HG02588 (cell line): ENCODE data around the gene SPATA19.
"Not testable (repeated sequence)": the region's sequence is repeated elsewhere in the genome, so short reads cannot be mapped to it uniquely, and the experiment has no call there.

ENCODE experiments used
- ATAC-seq: cut with Tn5 transposase; IDR thresholded peaks from one replicate; pipeline ENCODE4 v1.9.1; 2021; ENCODE audit warnings: mild to moderate bottlenecking, moderate library complexity; ENCODE audit not compliant: unreplicated experiment

The SPATA19 gene, protein sequence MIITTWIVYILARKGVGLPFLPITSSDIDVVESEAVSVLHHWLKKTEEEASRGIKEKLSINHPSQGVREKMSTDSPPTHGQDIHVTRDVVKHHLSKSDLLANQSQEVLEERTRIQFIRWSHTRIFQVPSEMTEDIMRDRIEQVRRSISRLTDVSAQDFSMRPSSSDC

DNA sequence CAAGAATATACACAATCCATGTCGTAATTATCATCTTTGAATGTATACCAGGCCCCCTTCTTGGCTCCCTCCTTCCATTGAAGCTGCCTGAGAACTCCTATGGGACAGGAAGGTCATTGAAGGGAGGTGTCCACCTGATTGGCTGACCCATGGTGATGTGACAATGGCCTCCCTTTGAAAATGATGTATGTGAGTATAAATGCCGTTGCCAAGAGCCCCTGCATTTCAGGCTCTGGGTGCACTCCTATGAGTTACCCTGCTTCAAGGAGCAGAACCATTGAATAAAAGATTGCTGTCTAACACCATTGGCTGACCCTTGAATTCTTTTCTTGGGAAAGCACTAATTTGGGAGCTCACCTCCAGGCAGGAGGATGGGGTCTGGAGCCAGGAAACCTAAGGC lies at the start of gene SPATA19:
TSS of gene SPATA19 (minus strand) at position 101 of the 400 bp plus-strand sequence. CDS start at position 34, 67 bp downstream.
- no peak for ATAC-seq

DNA sequence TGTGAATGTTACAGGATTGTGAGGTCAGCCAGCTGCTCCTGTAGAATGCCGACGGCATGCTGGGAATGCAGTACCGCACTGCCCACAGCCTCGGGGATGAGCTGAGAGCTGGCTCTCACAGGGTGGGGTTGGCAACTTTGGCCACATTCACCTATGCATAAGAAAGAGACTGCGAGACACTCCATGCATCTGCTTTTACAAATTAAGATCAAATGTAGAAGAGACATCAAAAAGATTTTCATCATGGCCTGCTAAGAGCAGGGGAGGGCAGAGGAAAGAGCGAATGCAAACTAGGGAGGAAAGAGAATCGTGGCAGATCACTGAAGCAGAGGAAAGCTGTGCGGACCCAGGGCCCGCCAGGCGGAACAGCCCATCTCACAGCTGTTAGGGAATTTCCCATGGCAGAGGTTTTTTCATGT lies 49.8 kb upstream of the SPATA19 start:
- ATAC-seq, result peak; percentile 65

DNA sequence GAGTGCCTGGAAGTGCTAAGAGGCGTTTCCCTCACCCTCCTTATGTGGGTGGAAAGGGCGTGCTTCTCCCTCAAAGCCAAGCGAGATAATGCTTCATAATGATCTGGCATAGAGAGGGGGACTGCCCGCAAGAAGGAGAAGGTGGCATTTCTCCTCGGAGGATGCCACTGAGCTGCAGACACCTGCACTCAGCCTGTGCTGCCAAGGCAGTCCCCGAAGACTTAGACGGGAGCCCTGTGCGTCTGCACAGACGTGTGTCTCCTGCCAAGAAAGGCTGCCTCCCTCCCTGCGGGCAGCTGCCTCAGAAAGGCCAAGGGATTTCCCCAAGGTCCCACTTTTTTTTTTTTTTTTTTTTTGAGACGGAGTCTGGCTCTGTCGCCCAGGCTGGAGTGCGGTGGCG lies 48.1 kb upstream of the SPATA19 start:
- no peak for ATAC-seq

DNA sequence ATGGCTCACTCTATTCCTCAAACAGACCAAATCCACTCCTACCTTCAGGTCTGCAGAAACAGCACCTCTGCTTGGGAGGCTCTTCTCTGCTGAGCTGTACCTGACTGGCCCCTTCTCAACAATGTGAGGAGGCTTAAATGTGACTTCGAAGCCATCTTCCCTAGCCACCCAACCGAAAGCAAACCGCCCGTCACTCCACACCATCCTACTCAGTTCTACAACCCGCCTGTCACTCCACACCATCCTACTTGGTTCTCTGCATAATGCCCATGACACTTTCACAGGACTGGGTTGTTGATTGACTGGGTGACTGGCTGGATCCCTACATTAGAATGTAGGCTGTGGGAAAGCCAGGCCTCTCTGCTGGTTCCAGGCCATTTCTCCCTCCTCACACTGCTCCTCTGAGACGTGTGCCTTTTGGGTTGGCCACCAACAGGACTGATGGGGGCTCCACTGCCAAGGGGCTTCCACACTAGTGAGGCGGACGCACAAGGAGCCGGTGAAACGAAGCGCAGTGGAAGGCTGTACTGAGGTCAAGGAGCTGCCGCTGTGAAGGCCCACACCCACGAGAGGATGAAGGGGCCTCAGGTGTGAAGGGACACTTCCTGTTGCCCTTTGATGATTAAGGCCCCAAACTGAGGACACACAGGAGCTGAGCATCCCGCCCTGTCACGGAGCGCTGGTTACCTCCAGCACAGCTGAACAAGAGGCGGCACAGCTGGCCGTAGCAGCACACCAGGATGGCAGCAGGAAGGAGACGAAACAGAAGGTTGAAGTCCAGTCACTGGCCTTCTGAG lies 47.5 kb upstream of the SPATA19 start:
- no peak for ATAC-seq

DNA sequence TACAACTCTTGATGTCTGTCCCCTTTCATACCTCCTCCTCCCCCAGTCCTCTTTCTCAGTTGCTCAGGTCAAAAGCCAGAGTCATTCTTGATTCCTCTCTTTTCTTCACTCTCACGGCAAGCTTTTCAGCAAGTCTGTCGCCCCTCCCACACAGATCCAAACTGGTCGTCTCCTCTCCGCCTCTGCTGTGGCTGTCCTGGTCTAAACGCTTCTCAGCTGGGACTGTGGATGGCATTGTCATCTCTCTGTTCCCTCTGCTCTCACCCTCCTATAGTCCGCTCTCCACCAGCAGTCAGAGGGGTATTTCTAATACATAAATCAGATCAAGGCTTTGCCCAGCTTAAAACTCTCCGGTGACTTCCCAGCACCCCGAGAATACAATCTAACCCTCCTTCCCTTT lies 46.8 kb upstream of the SPATA19 start:
- no peak for ATAC-seq

DNA sequence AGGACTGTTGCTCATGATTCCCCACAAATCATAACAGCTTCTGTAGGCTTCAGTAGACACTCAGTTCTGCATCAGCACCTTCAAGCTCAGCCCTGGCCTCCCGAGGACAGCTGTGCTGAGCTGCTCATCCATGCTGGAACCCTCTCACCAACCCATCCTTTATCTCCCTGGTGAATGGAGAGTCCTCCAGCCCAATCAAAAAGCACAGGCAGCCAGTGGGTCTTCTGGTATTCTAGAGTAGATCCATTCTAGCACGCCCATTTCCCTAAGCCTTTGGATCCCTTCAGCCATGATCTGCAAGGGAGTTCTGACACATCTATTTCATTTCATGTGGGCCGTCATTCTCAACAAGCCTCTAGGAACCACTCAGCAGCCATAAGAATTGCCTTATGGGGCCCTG lies 44.6 kb upstream of the SPATA19 start:
- ATAC-seq, result no peak

DNA sequence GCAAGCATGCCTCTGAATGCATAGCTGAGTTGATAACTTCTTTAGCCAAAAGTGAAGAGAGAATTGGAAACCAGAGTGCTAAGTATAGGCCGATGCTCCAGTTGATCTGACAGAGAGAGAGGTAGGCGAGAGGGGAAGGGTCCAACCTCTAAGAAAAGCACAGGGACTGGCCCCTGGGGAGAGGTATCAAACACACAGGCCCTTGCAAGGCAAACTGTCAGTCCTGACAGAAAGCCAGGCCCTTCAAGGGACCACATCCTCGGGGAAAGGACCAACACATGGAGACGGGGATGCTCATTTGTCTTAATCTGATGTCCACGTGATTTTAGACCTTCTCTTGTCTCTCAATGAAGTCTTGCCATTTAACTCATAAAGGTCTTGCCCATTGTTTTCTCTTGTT lies 43.9 kb upstream of the SPATA19 start:
- no peak for ATAC-seq

DNA sequence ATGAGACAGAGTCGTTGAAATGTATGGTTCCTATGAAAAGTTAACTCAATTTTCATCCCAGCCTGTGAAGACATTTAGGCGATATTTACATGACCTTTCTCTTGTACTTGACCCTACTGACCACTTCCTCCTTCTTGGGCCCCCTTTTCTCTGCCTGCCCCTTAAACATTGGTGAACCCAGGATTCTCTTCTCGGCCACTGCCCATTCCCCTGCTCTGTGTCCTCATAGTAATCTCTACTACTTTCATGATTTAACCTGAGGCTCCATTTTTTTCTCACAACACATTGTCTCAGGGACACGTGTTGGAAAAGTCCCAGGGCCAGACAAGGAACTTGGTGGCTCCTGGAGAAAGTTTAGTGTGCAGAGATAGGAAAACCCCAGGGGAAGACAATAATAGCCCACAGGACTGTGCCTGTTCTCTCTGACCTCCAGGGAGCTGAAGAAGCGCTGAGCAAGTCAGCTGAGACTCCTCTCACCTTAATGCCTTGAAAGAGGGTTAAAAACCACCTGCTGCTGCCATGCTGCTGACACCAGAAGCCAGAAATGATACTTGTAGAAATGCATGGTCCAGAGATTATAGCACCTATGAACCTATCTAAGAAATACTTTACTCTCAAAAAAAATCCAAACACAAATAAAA lies 42.5 kb upstream of the SPATA19 start:
- ATAC-seq, result no peak

DNA sequence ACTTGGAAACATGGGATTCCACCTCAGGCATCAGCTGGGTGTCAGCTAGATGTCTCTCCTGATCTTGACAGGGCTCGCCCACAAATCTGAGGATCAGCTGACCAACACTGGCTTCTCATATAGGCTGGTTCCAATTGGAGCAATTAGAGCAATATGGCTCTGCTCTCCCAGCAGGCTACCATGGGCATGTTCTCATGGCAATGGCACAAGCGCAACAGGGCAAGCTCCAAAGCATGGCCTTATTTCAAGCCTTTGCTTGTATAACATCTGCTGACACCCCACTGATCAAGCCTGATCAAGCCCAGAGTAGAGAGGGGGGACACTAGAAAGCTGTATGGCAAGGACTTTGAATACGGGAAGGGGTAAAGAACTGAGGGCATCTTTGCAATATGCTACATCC lies 40.7 kb upstream of the SPATA19 start:
- ATAC-seq, result no peak

DNA sequence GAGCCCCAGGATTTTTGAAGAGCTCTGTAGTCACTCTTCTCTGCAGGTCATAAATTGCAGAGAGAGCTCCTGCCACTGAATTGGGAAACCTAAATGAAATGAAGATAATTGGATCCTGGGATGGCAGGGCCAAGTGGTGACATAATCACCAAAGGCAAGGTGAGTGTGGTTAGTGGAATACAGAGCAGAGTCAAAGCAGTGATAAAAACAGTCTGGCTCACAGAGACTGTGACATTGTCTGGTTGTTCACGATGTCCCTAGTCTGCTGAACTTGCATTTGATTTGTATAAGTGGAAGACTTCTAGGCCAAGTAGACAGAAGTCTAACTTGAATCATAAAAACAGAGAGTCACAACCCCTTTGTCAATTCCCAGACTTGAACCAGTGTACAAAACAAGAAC lies 26.8 kb upstream of the SPATA19 start:
- no peak for ATAC-seq

DNA sequence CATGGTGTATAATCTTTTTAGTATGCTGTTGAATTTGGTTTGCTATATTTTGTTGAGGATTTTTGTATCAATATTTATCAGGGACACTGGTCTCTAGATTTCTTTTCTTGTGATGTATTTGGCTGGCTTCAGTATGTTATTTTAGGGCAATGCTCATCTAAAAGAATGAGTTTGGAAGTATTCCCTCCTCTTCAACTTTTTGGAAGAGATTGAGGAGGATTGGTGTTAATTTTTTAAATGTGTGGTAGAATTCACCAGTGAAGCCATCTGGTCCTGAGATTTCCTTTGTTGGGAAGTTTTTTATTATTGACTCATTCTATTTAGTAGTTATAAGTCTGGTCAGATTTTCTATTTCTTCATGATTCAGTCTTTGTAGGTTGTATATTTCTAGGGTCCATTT lies 22.1 kb upstream of the SPATA19 start:
- ATAC-seq, result no peak

DNA sequence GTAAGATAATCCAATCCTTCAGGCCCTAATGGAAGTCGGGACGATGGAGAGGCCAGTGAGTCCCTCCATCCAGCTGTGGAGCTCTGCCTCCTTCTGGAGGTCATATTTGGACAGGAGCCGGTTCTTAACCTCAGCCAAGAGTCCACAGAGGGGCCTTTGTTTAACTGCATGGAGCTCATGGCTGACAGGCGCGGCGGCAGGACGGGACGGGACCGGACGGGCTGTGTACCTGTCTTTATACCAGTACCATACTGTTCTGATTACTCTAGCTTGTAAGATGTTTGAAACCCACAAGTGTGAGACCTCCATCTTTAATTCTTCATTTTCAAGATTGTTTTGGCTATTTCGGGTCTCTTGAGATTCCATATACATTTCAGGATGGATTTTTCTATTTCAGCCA lies 20.2 kb upstream of the SPATA19 start:
- no peak for ATAC-seq

DNA sequence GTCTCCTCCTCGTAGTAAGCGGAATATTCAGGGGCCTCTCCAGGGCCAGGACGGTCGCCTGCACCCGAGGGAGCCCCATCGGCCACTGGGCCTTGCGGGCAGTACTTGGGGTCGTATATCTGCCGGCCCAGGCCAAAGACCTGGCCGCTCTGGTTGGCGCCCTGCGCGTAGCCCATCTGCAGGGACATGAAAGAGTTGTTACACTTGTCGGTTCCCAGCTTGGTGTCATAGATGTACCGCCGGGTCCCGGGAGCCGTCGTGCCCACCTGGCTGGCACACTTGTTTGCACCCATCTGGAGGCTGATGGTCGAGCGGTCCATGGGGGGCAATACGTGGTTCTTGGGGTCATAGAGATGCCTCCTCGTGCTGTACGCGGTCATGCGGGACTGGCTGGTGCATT lies 19.4 kb upstream of the SPATA19 start:
- ATAC-seq, result no peak

DNA sequence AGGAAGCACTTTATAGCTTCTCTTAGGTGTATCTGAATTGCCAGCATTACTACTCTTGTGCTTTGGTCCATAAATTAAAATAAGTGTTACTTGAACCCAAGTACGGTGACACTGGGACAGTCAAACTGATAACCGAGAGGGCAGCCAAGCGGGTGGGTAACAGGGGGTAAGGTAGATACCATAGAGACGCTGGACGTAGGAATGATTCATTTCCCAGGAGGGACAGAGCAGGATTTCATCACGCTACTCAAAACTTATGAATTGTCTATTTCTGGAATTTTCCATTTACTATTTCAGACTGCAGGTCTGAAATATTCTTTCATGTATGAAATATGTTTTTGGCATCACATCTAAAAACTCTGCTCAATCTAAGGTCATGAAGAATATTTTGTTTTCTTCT lies 14.8 kb upstream of the SPATA19 start:
- no peak for ATAC-seq

DNA sequence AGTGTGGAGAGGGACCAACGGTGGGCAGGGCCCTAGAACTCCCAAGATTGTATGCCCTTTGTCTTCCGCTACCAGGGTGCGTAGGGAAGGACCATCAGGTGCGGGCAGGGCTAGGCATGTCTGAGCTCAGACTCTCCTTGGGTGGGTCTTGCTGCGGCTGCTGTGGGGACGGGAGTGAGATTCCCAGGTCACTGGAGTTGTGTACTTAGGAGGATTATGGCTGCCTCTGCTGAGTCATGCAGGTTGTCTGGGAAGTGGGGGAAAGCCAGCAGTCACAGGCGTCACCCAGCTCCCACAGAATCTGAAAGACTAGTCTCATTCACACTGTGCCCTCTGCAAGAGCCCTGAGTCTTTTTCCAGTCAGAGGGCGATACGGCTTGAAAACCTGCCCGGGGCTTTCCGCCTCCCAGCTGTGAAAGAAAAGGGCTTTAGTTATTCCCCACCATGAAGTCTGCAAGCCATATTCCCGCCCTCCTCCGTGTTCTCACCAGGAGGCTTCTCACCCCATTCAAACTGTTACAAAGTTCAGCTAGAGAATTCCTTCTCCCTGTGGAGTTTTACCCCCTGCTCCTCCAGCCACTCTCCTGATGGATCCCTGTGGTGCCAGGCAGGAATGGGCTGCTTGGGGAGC lies 9.1 kb upstream of the SPATA19 start:
- ATAC-seq, result not testable (repeated sequence)

DNA sequence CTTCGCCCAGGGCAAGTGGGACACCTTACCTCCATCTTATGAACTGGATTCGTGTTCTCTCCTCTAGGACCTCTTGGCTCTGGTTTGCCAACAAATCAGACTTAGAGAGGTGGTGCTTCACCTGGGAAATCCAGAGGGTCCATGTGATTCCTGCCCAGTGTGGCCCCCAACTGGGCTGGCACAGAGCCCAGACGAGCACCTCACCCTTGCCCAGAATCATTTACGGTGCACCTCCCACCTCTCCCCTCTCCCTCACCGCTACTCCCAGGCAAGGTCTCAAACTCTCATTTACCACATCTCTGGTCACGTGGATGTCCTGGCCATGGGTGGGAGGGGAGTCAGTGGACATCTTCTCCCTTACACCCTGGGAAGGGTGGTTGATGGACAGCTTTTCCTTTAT lies 1.1 kb downstream of the SPATA19 start:
- no peak for ATAC-seq

DNA sequence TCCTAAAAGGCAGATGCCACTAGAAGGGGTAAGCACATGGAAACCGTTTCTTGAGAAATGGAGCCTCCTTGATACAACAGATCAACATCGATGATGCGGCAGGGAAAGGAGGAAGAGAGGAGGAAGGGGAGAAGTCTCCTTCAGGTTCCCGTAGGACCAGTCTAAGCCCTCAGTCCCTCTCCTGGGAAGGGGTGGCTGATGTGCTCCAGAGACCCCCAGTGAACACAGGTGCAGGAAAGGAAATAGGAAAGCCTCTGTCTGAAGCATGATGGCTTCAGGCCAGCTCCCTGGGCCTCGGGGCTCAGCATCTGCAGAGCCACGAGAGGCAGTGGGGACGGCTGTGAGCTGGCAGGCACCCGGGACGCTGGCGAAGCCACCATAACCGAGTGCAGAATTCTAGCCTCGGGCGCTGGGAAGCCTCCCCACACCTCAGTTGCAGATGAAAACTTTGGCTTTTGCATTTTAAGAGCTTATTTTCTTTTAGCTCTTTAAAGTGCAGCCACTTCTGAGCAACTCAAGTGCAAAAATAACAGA lies 1.8 kb downstream of the SPATA19 start:
- ATAC-seq, result no peak

DNA sequence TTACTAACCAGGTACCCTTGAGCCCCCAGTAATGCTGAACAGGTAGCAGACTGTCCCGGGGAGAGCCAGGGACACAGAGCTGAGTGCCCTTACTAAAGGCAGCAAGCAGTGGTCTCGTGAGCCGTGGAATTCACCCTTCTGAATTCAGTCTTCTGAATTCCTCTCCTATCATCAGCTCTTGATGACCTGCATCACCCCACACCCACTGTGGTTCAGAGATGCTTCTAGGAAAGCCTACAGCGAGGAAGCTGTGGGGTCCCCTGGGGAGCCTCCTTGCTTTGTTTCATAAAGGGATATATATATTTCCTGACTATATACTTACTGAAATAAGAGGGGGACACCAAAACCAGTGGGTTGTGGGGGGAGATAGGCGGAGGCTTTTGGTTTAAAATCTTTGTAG lies 2.6 kb downstream of the SPATA19 start:
- no peak for ATAC-seq

DNA sequence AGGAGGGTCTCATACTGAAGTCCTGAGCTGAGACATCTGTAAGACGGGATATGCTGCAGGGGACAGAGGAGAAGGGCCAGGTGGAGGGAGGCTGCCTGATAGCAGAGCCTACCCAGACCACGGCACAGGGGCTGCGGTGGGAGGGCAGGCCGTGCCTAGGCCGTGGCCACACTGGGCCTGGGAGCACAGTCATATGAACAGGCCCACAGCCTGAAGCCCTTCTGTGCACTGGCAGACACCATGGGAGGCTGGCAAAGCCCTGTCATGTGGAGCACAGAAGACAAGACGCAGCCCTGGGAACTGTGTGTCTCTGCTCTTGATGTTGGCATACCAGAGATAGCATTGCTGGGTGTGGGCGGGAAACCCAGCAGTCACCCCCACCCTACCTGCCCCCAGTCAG lies 3.3 kb downstream of the SPATA19 start:
- ATAC-seq, result no peak

DNA sequence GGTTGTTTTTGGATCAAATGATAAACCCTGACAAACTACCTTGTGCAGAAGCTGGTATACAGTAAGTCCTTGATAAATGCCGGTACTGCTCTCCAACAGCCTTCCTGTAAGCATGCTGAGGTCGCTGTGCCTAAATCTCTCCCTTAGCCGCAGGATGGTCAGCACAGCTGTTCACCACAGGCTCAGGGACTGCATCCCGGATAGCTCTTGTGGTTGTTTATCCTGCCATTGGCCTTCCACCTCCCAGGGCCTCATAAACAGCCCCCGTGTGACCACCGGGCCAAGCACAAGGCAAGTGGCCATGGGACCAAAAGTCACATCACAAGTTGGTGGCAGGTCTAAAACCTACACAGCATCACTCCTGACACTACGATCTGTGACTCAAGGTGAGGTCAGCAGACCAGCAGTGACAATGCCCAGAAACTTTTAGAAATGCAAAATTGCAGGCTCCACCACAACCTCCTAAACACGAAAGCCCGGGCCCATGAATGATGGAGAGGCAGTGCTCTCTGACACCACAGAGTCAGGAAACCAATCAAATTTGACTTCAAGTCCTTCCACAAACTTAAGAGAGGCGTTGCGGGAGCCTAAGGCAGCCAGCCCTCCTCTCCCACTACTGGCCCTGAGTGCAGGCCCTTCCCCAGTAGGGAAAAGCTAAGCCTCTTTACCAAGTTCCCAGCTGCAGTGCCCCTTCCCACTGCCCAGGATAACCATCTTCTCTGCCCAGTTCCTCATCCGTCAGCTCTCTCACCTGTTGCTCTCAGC lies 3.9 kb downstream of the SPATA19 start:
- no peak for ATAC-seq

DNA sequence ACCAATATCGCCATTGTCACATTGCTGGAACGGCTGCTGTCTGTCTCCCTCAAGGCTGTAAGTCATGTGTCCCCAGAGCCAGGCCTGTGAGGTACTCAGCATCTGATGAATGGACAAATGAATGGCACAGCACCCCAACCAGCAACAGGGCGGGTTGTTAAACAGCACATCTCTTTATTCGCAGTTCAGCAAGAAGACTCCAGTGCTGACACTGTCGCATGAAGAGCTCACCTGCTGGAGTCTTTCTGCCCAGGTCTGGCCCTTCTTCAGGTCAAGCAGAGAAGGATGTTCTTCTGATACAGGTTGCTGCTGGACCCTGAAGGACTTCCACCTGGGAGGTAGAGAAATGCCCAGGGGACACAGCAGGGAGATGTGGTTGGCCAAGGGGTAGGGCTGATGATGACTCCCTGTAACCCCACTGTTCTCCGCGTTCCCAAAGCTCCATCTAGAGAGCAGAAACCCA lies 4.8 kb downstream of the SPATA19 start:
- ATAC-seq, result no peak
